GM21529 (cell line): ENCODE data around the gene CPED1.
"Not testable (repeated sequence)": the region's sequence is repeated elsewhere in the genome, so short reads cannot be mapped to it uniquely, and the experiment has no call there.

Experiments
- ATAC-seq: cut with Tn5 transposase; IDR thresholded peaks from one replicate; pipeline ENCODE4 v1.9.1; 2021; ENCODE audit not compliant: unreplicated experiment

The CPED1 gene

GRCh38 chr7:121062671-121063279 is 74.3 kb downstream of the CPED1 start:
- no peak for ATAC-seq

- ATAC-seq: not testable (repeated sequence)
These were observed 79.2 kb downstream of the CPED1 start for GRCh38 chr7:121067717-121068116.

GRCh38 chr7:121069346-121070100 is 81.0 kb downstream of the CPED1 start:
- ATAC-seq: no peak

- no peak for ATAC-seq
These were observed 82.6 kb downstream of the CPED1 start for GRCh38 chr7:121071132-121071531.

DNA sequence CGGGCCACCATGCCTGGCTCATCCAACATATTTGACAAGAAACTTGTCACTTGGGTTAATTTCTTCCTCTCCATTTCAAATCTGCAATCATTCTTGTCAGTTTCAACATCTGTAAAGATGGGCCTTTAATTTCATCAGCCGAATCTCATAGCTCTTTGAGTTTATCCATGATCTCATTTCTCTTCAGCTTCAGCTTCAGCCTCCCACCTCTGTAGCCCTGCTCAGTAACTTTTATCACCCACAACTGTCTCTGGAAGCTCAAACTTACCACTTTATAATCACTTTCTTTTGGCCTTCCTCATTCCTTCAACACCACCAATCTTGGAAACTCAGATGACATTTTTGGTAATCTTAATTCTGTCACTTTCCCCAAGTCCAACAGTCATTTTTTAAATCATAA is 83.2 kb downstream of the CPED1 start:
- ATAC-seq: no peak

GRCh38 chr7:121072826-121073225 is 84.3 kb downstream of the CPED1 start:
- no peak for ATAC-seq

- no peak for ATAC-seq
These were observed 85.1 kb downstream of the CPED1 start for GRCh38 chr7:121073463-121074099.

DNA sequence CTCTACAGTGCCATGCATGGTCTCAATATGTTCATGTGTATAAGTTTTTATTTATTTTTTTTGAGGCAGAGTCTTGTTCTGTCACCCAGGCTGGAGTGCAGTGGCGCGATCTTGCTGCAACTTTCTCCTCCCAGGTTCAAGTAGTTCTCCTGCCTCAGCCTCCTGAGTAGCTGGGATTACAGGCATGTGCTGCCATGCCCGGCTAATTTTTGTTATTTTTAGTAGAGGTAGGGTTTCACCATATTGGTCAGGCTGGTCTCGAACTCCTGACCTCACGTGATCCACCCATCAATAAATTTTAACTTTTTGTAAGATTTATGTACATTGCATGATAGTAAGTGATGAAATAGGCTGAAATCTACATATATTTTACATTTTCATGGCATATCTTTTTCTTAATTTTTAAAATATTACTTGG is 86.9 kb downstream of the CPED1 start:
- ATAC-seq: not testable (repeated sequence)

- ATAC-seq: no peak
These were observed 87.4 kb downstream of the CPED1 start for GRCh38 chr7:121075952-121076349.

- no peak for ATAC-seq
These were observed 88.0 kb downstream of the CPED1 start for GRCh38 chr7:121076350-121077164.

- ATAC-seq: no peak
These were observed 88.7 kb downstream of the CPED1 start for GRCh38 chr7:121077165-121077630.

- ATAC-seq: no peak
These were observed 90.3 kb downstream of the CPED1 start for GRCh38 chr7:121078701-121079227.

DNA sequence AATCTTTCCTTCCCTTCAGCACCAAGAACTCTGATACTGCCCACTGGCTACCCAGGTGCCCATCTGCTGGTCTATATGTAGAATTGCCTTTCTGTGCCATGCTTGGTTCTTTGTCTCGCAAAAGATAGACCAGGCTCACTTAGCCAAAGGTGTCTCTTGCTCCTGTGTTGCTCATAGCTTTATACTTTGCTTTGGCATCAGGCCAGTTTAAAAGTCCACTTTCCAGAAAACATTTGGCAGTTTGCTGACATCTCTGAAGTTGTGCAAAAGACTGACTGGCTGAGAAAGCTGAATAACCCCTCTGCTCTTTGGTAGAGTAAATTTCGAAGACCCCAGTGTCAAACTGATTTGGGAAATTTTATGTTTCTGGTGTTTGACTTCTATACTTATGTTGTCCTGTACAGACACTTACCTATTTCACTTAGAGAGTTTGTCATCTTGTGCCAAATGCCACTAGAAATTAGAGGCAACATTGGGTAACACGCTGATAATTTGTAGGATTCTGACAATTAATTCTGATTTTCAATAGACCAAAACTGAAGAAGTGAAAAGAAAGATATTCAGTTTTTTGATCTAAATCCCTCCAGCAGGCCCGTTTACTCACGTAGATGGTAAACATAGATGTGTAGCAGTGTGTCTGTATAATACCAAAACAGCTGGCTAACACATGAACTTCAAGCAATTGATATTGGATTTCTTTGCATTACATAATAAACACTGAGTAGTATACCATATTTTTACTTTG is 91.1 kb downstream of the CPED1 start:
- no peak for ATAC-seq

DNA sequence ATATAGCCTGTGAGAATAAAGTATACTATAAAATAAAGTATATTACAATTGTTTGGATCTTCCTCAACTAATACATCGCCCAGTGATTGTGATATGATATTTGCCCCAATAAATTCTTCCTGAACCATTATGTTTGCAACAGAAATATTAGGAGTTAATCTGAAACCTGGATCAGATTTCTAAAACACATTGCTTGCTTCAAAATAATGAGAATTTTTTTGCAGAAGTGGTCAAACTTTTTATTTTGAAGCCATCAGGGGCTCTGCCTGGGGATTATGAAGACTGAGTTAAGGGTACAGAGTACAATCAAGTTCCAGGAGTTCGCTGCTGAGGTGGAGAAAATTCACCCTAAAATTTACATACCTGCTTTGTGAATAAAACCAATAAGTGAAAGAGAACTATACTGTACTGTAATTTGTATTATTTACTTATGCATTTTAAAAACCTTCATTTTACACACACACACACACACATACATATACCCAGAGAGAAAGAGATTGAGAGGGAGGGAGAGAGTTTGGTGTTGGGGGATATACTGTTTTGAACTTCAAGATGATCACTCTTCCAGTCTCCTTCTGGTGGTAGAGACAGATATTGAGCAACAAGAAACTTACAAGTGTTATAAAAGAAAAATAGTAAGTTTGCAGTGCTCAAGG is 91.9 kb downstream of the CPED1 start:
- ATAC-seq: no peak

DNA sequence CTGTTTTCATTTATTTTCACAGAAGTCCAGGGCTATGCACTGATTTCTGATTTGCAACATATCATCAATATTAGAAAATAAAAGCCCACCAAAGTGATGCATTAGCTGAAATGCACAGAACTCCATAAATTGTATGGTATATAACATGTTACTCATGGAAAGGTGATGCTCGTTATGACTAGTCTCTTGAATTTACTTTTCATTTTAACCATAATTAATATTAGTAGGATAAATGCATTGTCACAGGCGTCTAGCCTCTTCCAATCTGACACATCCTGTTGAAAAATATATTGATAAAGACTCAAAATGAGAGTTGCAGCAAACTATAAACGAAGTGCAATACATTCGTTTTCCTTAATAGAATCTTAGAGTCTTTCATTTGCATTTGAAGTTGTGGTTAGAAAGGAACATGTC is 92.4 kb downstream of the CPED1 start:
- no peak for ATAC-seq

- ATAC-seq: peak; percentile 91
These were observed 92.9 kb downstream of the CPED1 start for GRCh38 chr7:121081327-121081936.

DNA sequence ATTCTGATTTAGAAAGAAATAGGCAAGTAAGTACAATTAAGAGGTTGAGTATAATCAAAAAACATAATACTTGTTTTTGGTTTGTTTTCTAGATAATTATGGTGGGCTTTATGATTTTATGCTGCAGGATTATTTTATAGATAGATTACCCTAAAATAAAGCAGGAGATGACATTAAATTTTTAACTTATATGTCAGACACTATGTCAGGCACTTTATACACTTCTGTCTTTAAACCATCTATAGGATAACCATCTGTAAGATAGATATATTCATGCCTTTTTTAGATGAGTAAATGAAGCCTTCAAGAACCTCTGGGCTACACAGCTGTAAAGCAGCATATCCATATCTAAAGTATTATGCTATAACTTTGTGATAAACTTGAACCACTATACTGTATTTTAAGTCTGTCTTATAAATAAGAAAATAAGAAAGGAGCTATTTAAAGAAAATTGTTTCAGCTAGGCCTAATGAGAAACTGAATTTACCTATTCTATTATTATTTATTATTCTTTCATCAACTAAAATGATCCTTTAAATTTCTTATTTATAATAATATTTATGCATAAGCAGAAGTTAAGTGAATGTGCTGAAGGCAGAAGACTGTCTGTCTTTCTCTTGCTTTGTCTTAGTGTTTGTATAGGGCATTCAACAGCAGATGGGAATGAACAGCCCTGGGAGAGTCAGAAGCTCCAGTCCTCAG is 94.0 kb downstream of the CPED1 start:
- ATAC-seq: no peak

GRCh38 chr7:121083138-121083789 is 94.8 kb downstream of the CPED1 start:
- no peak for ATAC-seq
